HFFc6 (cell line): ENCODE results near the gene NCAM1. TPM values are rescaled to one million over a fixed set of nuclear protein-coding genes. Genes with fewer than 3 reads are reported as not detected.

Source experiments
- DNase-seq: peaks from one replicate; pipeline ENCODE4 v3.0.0-alpha.2; 2018
- H3K27ac Mint-ChIP-seq: 2 replicates; pipeline ENCODE4 v1.8.0; 2020; ENCODE audit warnings: mild to moderate bottlenecking, mixed read lengths
- H3K27me3 Mint-ChIP-seq: 2 replicates; pipeline ENCODE4 v1.8.0; 2021; ENCODE audit warnings: mild to moderate bottlenecking, moderate library complexity, mixed read lengths; ENCODE audit not compliant: insufficient read depth
- H3K36me3 Mint-ChIP-seq: 2 replicates; pipeline ENCODE4 v1.8.0; 2021; ENCODE audit warnings: low read depth, mixed read lengths
- H3K4me1 Mint-ChIP-seq: 2 replicates; pipeline ENCODE4 v1.8.0; 2020; ENCODE audit warnings: low read depth, mixed read lengths
- H3K4me3 Mint-ChIP-seq: 2 replicates; pipeline ENCODE4 v1.8.0; 2020; ENCODE audit warnings: mild to moderate bottlenecking, moderate library complexity, mixed read lengths
- H3K9me3 Mint-ChIP-seq: 2 replicates; pipeline ENCODE4 v1.8.0; 2020; ENCODE audit warnings: mild to moderate bottlenecking, mixed read lengths
- total RNA-seq, 6 experiments: library from RNA; stranded (reverse); fragmentation: NEBNext Ultra II Directional; extraction: Animal tissue kit (Norgen Biotek cat#: 25700); gene quantifications; 2 replicates in 1 of 6; 3 replicates in 5 of 6; pipeline ENCODE4 v1.2.3, GENCODE V29; 2021
- TF ChIP-seq, protein P1 (sequence below): fragments of 200-600 bp; sonication (generic); IDR thresholded peaks from 2 replicates; pipeline ENCODE4 v1.5.0; 2021; ENCODE audit warnings: antibody characterized with exemption, mild to moderate bottlenecking

The NCAM1 gene
- total RNA-seq, 6 experiments from 2014 or later, result 0.20 TPM; not detected in 5

DNA sequence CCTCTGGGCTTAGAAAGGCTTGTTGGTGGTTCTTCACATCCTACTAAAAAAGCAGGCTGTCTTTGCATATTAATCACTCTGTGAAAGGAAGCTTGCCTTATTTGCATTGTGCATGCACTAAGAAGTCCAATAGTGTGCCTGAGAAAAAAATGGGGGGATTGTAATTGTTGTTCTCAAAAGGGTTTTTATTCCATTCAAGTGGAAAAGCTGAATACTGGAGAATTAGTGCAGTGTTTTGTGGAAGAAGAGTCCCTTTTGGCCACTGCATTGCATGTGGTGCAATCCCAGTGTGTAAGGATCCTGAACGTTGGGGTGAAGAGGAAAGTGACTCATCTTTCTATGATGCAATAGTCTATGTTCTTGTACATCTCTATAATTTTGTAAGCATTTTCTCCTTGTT, 16.5 kb downstream of the NCAM1 start:
- Mint-ChIP-seq H3K27me3 (peaks cover 3% of the 10 kb centered on the region; the same call in 1 of the 2 replicates), H3K36me3 (no peaks in the 10 kb centered on the region), H3K4me1 (no peaks in the 10 kb centered on the region), H3K4me3 (no peak overlapping the region), H3K27ac (no peak overlapping the region), H3K9me3 (peaks cover 19% of the 10 kb centered on the region)
- no peak for DNase-seq
- TF ChIP-seq, protein P1, sequence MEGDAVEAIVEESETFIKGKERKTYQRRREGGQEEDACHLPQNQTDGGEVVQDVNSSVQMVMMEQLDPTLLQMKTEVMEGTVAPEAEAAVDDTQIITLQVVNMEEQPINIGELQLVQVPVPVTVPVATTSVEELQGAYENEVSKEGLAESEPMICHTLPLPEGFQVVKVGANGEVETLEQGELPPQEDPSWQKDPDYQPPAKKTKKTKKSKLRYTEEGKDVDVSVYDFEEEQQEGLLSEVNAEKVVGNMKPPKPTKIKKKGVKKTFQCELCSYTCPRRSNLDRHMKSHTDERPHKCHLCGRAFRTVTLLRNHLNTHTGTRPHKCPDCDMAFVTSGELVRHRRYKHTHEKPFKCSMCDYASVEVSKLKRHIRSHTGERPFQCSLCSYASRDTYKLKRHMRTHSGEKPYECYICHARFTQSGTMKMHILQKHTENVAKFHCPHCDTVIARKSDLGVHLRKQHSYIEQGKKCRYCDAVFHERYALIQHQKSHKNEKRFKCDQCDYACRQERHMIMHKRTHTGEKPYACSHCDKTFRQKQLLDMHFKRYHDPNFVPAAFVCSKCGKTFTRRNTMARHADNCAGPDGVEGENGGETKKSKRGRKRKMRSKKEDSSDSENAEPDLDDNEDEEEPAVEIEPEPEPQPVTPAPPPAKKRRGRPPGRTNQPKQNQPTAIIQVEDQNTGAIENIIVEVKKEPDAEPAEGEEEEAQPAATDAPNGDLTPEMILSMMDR, result no peak

DNA sequence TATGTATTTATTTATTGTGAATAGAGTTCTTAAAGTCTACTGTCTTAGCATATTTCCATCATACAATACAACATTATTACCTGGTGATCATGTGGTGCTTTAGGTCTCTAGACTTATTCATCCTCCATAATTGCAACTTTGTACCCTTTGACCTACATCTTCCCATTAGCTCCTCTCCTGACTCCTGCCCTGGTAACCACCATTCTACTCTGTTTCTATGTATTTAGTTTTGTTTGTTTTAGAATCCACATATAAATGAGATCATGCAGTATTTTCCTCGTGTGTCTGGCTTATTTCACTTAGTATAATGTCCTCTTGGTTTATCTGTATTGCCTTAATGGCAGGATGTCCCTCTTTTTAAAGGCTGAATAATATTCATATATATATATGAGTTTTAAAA, 22.7 kb downstream of the NCAM1 start:
- DNase-seq, result no peak
- H3K4me3 Mint-ChIP-seq, result no peak overlapping the region
- no peaks in the 10 kb centered on the region for H3K36me3 Mint-ChIP-seq
- TF ChIP-seq, protein P1, result no peak
- H3K27me3 Mint-ChIP-seq, result no peaks in the 10 kb centered on the region
- peaks cover 43% of the 10 kb centered on the region for H3K9me3 Mint-ChIP-seq
- H3K4me1 Mint-ChIP-seq, result no peaks in the 10 kb centered on the region
- H3K27ac Mint-ChIP-seq, result no peak overlapping the region

DNA sequence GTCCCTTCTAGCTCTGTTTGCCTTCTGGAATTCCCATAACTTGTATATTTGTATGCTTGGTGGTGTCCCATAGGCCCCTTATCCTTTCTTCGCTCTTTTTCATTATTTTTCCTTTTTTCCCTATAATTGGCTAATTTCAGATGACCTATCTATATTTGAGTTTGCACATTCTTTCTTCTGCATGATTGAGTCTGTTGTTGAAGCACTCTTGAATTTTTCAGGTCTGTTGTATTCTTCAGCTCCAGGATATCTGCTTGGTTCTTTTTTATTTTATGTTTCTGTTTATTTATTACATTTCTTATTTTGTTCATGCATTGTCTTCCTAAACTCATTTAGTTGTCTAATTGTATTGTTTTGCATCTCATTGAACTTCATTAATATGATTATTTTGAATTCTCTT, 28.0 kb downstream of the NCAM1 start:
- TF ChIP-seq, protein P1, result no peak
- Mint-ChIP-seq H3K27me3 (no peaks in the 10 kb centered on the region; the same call in none of the 2 replicates), H3K4me3 (no peak overlapping the region), H3K27ac (no peak overlapping the region), H3K4me1 (no peaks in the 10 kb centered on the region), H3K36me3 (no peaks in the 10 kb centered on the region), H3K9me3 (peaks cover 60% of the 10 kb centered on the region)
- no peak for DNase-seq

DNA sequence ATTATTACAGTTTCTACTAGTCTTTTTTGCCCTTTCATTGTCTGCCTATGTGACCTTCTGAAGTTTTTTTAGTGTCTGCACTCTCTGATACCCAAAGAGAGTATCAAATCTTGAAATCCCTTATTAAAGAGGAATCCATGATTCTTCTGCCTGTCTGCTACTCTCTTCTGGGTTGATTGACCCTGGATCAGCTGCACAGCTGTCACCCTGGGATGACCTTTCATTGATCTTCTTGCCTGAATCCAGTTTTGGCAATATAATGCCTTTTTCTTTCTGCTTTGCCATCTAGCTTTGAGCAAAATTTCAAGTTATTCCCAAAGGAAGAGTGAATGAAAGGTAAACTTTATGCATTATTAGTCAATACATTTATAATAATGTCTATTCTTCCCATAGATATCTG, 32.6 kb downstream of the NCAM1 start:
- H3K27ac Mint-ChIP-seq, result no peak overlapping the region
- H3K4me1 Mint-ChIP-seq, result no peaks in the 10 kb centered on the region
- TF ChIP-seq, protein P1, result no peak
- peaks cover 30% of the 10 kb centered on the region for H3K9me3 Mint-ChIP-seq
- no peak for DNase-seq
- H3K27me3 Mint-ChIP-seq, result no peaks in the 10 kb centered on the region; the same call in none of the 2 replicates
- no peak overlapping the region for H3K4me3 Mint-ChIP-seq
- H3K36me3 Mint-ChIP-seq, result no peaks in the 10 kb centered on the region

DNA sequence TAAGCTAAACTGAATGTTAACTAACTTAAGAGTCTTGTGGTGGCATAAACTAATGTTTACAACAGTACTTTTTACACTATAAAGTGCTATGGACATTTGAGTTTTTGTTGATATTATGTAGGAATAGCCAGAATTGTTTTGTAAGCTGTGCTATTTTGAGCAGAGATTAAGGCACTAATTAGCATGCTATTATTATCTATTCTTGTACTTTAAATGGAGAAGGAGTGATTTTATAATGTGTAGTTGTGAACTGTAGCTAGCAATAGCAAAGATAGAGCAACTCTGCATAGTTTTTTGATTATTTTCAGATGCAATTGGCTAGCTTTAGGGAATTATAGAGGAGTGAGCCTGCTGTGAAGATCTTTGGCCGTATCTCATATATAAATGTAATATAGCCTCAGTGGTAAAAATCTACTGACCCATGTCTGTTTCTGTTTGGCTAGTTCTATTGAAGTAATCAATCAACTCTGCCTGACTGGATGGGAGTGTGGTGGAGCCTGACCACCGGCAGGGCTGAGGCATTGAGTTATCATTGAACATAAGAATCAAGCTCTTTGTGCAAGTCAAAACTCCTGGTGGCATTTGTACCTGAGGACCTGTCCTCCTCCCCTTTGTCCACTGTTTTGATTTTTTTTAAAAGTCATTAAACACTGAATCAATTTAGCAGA, 34.3 kb downstream of the NCAM1 start:
- H3K4me3 Mint-ChIP-seq, result no peak overlapping the region
- H3K4me1 Mint-ChIP-seq, result no peaks in the 10 kb centered on the region
- no peaks in the 10 kb centered on the region; the same call in 1 of the 2 replicates for H3K27me3 Mint-ChIP-seq
- no peak overlapping the region for H3K27ac Mint-ChIP-seq
- TF ChIP-seq, protein P1, result no peak
- DNase-seq, result no peak
- H3K36me3 Mint-ChIP-seq, result no peaks in the 10 kb centered on the region
- peaks cover 13% of the 10 kb centered on the region for H3K9me3 Mint-ChIP-seq
